ENCODE results near the gene LAMB2.

GRCh38 chr3:49079270-49079669 lies 53.6 kb downstream of the LAMB2 start:
- TF ChIP-seq CTCF (IDR thresholded peaks at IDR 0.05; ENCODE audit: control extremely low read depth in 1 of 3, insufficient read depth in 1 of 3, low read depth in 1 of 3, low read length in 3 of 3) (no peak), POLR2A (IDR thresholded peaks at IDR 0.05; ENCODE audit: control extremely low read depth in 1 of 2, low read depth in 2 of 2, low read length in 2 of 2) (no peak), KDM5A (IDR thresholded peaks at IDR 0.05; ENCODE audit: low read length) (no peak), RXRA (IDR thresholded peaks at IDR 0.05; ENCODE audit: insufficient read depth, low read depth, low read length) (no peak), MAFK (IDR thresholded peaks at IDR 0.05; ENCODE audit: low read depth, low read length) (no peak), KDM4A (IDR thresholded peaks at IDR 0.05; ENCODE audit: low read depth, low read length, severe bottlenecking) (no peak), CREB1 (IDR thresholded peaks at IDR 0.05) (no peak), TBP (IDR thresholded peaks at IDR 0.05; ENCODE audit: low read depth, low read length) (no peak), CBX5 (IDR thresholded peaks at IDR 0.05; ENCODE audit: low read depth, low read length) (no peak), TAF1 (IDR thresholded peaks at IDR 0.05; ENCODE audit: low read depth, low read length) (no peak), SAP30 (IDR thresholded peaks at IDR 0.05; ENCODE audit: insufficient read depth, insufficient replicate concordance, low read length) (no peak)
